HL-60/S4 treated with phorbol 12-myristate 13-acetate at 8.2 ng/mL for 4 days and 3 days (cell line): ENCODE measurements around the gene TNFRSF8.

ENCODE experiments used
- in situ Hi-C: fragments of 300-500 bp; cut with MboI; formaldehyde crosslinking; loops from 2 replicates; pipeline ENCODE4 v1.15.0; 2022; ENCODE audit warnings: low sequenced_read_pairs

TNFRSF8 gene

DNA sequence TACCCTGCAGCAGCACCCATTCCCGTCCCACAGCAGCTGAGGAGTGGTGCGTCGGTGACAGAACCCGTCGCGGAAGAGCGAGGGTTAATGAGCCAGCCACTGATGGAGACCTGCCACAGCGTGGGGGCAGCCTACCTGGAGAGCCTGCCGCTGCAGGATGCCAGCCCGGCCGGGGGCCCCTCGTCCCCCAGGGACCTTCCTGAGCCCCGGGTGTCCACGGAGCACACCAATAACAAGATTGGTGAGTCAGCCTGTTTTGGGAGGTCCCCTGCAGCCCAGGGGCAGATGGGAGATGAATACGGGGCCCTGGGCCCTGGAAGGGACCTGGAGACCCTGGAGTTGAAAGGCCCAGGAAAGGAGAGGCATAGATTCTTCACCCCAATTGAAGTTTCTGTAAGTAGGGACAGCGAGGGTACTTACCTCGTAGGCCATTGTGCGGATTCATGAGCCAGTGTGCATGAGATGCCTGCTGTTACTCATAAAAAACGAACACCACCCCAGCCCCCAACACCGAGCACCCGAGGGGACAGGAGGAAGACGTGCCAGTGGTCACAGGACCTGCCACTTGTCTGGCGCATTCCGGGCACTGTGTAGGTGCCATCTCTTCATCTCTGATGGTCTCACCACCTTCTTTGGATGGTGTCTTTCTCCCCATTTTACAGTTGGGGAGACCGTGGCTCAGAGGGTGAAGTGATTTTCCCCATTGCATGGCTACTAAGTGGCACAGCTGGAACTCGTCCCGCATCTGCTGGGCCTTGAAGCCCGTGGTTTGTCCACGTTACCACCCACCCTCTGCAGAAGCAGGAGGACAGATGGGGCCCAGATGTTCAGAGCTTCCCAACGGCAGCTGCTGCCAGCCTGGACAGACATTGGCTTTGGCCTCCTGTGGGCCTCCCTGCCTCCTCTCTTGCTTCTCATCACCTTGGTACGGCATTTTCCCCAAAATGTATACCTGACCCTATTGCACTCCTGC lies 75.4 kb downstream of the TNFRSF8 start:
- in situ Hi-C loops, result no loop called here

DNA sequence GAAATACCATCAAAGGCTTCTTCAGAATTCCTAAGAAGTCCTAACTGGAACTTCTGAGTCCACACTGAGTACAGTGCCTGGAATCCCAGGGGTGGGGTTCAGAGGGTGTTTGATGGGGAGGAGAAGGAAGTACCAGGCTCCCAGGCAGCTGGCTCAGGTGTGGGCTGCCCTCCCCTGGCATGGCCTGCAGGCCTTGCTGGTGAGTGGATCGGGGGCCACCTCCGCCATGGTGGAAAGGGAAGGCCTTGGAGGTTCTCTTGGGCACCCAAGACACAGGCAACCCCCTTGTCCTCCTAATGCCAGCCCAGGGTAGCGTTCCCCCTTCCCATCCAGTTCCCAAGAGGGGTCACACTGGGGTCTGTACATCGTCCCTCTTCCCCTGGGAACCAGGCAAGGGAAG lies 76.9 kb downstream of the TNFRSF8 start:
- in situ Hi-C loops, result no loop called here

DNA sequence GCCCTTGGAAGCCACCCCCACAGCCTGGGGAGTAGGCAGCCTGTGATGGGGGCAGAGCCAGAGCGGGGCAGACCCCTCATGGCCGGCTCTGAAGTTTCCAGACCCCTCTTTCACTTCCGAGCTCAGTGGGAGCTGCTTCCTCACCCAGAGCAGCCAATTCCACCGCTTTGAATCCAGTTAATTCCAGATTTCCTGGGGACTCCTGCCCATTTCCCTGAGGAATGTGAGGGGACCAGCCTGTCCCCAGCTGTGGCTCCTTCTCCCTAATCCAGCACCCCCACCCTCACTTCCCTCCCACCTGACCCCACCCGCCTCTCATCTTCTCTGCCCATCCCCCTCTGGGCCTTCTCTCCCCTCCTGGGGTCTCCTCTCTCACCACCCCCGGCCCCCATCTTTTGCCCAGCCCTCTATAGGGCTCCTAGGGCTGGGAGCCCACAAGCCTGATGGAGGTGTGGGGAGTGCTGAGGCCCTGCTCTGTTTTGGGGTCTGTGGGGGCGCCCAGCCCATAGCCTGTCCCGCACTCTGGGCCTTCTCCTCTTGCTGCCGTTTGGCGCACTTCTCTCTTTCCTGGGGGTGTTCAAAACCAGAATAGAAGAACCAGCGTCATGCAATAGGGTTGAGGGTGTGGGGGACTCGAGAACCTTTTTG lies 77.5 kb downstream of the TNFRSF8 start:
- in situ Hi-C loops, result no loop called here

DNA sequence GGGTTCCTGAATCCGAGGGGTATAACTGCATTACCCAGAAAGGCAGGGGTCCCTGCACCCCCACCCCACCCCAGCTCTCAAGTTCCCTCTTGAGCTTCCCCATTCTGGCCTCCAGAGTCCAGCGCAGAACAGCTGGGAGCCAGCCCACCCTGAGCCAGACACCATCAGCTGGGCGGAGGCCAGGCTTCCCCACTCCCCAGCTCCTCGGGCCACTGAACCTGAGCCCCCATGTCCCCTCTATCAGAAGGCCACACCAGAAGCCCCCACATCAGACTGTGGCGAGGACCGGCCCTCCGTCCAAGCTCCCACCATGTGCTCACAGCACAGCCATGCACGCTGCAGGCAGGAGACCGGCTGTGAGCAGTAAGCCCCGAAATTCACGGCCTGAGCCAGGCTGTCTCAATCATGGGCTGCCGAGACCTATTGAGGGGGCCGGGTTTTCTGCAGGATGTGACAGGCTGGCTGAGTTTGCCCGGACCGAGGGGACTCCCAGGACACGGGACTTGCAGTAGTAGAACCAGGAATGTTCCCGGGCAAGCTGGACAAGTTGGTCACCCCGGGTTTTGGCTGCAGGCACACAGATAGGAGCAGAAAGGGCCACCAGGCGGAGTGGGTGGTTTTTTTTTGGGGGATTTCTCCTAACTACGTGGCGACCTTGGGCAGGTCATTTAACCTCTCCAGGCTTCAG lies 78.2 kb downstream of the TNFRSF8 start:
- in situ Hi-C loops, result no loop called here

DNA sequence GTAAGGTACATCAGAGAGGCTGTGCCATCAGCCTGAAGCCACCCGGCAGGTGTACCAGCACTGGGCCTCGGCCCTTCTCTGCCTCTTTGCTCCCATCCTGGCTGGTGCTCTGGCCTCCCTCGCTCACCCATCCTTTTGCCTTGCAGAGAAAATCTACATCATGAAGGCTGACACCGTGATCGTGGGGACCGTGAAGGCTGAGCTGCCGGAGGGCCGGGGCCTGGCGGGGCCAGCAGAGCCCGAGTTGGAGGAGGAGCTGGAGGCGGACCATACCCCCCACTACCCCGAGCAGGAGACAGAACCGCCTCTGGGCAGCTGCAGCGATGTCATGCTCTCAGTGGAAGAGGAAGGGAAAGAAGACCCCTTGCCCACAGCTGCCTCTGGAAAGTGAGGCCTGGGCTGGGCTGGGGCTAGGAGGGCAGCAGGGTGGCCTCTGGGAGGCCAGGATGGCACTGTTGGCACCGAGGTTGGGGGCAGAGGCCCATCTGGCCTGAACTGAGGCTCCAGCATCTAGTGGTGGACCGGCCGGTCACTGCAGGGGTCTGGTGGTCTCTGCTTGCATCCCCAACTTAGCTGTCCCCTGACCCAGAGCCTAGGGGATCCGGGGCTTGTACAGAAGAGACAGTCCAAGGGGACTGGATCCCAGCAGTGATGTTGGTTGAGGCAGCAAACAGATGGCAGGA lies 79.2 kb downstream of the TNFRSF8 start:
- in situ Hi-C loops, result no loop called here

DNA sequence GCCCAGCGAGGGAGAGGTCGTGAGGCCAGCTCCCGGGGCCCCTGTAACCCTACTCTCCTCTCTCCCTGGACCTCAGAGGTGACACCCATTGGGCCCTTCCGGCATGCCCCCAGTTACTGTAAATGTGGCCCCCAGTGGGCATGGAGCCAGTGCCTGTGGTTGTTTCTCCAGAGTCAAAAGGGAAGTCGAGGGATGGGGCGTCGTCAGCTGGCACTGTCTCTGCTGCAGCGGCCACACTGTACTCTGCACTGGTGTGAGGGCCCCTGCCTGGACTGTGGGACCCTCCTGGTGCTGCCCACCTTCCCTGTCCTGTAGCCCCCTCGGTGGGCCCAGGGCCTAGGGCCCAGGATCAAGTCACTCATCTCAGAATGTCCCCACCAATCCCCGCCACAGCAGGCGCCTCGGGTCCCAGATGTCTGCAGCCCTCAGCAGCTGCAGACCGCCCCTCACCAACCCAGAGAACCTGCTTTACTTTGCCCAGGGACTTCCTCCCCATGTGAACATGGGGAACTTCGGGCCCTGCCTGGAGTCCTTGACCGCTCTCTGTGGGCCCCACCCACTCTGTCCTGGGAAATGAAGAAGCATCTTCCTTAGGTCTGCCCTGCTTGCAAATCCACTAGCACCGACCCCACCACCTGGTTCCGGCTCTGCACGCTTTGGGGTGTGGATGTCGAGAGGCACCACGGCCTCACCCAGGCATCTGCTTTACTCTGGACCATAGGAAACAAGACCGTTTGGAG lies 80.0 kb downstream of the TNFRSF8 start:
- in situ Hi-C loops, result no loop called here

DNA sequence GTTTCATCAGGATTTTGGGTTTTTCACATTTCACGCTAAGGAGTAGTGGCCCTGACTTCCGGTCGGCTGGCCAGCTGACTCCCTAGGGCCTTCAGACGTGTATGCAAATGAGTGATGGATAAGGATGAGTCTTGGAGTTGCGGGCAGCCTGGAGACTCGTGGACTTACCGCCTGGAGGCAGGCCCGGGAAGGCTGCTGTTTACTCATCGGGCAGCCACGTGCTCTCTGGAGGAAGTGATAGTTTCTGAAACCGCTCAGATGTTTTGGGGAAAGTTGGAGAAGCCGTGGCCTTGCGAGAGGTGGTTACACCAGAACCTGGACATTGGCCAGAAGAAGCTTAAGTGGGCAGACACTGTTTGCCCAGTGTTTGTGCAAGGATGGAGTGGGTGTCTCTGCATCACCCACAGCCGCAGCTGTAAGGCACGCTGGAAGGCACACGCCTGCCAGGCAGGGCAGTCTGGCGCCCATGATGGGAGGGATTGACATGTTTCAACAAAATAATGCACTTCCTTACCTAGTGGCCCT lies 80.6 kb downstream of the TNFRSF8 start:
- in situ Hi-C loops, result no loop called here

DNA sequence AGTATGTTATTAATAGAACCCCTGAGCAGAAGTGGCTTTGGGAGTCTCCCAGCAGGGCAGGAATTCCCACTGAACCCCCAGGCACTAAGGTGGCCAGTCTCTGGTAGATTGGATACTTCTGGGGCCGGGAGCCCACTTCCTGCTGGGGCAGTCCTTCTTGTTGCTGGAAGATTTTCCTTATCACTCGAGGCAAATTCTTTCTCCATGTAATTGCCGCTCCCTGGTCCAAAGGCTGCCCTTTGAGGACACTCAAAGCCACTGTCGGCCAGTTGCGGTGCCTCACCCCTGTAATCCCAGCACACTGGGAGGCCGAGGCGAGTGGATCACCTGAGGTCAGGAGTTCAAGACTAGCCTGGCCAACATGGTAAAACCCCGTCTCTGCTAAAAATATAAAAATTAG lies 81.1 kb downstream of the TNFRSF8 start:
- in situ Hi-C loops, result no loop called here

DNA sequence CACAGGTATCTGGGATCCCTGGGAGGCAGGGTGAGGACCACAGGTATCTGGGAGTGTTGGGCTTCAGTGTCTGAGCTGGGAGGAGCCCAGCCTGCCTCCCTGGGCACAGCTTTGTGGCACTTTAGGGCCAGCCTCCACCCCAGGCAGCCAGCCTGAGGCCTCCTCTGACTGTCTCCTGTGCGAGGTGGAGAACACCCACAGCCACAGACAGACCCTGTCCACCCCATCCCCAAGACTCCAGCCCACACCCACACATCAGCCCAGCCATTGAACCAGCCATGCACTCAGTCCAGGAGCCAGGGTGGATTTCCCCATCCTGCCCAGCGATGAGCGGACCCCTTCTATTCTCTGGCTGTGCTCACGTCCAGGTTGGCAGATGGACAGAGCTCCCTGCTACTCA lies 81.9 kb downstream of the TNFRSF8 start:
- in situ Hi-C loops, result no loop called here

DNA sequence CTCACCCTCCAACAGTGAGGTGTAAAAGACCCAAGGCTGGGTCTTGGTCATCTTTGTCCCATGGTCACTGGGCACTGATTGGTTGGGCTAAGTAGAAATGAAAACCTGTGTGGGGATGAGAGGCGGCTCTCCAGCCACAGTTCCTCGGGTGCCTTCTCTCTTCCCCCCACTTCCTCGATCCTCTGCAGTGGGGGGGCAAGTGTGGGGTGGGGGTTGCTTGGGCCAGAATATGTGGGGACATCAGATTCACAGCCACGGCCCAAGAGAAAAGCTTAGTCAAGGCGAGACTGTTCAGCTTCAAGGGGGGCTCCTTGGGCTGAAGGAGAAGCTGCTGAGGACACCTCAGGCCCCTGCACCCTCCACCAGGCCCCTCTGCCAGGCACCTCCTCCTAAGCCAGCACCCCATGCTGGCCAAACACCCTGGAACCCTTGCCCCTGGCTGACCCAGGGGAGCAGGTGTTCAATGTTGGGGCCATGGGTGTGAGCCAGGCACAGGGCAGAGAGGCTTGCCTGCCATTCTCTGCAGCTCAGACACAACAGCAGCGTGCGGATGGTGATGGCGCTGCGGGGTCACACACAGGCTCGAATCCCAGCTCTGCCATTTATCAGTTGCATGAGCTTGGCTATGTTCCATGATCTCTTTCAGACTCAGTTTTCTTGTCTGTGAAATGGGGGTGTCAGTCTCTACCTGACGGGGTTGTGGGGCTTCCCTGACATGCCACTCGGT lies 82.7 kb downstream of the TNFRSF8 start:
- in situ Hi-C loops, result no loop called here

DNA sequence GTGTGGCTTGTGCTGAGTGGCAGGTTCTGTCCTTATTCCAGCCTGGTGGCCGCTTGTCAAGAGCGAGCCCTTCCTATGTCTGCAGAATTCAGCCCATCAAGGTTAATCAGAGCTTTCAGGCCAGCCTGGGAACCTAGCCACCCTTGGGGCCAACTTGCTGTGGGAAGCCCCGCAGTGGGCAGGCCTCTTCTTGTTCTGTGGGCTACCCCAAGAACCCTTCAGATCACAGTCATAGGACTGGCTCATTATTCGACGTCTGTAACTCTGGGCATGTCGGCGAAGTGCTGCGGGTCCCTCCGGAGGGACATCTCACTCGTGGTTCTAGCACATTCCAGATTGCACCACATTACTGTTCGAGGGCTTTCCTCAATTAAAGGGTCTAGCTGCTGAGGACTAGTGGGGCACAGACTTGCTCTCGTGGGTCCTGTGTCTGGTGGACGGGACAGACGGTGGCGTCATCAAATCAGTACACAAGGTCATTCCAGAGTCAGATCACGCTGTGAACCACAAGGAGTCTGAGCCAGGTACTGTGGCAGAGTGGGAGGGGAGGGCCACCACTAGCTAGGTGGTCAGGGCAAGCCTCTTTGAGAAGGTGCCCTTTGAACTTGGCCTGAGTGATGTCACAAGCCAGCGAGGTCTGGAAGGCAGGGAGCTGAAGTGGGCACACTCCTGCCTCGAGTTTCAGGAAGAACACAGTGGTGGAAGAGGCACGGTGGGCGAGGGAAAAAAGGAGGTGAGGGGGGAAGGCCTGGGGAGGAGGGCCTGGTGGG lies 83.4 kb downstream of the TNFRSF8 start:
- in situ Hi-C loops, result no loop called here

DNA sequence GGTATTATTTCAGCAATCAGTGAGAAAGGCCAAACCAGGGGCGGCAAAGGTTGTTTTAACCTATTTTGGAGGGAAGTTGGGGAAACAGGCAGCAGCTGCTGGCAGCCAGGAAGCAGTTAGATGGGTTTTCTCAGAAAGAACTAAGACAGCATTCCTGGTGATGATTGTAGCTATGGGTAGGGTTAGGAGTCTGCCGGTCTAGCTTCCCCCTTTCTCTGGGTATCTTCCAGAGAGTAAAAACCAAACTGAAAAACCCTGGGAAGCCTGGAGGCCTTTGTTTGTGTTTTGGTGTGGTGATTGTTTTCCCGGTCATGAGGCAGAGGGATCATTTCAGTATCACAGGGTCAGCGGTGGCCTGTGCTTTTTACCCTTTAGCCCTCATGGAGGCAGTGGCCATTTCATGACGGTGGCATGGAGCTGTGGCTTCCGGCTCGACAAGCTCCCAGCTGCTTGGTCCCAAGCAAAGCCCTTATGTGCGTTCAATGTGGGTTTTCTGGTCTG lies 84.1 kb downstream of the TNFRSF8 start:
- in situ Hi-C loops, result no loop called here

DNA sequence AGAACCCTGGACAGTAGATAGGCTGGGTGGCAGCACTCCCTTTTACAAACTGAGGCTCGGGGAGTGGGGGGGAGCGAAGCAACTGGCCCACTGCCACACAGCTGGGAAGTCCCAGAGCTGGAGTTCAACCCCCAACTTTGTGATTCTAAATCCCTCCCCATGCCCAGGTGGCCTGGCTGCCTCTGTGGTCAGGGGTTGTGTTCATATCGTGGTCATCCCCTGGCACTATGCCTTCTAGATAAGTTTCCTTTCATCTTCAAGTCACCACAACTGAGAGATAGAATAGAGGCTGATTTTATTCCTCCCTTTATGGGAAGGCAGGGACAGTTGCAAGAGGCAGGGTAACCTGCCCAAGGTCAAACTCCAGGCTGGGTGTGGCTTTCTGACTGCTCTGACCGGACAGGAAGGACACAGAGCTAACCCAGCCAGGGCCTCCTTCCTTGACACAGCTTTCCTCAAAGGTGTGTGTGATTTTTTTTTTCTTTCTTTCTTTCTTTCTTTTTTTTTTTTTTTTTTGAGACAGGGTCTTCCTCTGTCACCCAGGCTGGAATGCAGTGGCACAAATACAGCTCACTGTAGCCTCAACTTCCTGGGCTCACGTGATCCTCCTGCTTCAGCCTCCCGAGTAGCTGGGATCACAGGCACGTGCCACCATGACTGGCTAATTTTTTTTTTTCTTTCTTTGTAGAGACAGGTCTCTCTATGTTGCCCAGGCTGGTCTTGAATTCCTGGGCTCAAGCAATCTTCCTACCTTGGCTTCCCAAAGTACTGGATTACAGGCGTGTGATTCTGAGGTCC lies 85.3 kb downstream of the TNFRSF8 start:
- in situ Hi-C loops, result no loop called here

DNA sequence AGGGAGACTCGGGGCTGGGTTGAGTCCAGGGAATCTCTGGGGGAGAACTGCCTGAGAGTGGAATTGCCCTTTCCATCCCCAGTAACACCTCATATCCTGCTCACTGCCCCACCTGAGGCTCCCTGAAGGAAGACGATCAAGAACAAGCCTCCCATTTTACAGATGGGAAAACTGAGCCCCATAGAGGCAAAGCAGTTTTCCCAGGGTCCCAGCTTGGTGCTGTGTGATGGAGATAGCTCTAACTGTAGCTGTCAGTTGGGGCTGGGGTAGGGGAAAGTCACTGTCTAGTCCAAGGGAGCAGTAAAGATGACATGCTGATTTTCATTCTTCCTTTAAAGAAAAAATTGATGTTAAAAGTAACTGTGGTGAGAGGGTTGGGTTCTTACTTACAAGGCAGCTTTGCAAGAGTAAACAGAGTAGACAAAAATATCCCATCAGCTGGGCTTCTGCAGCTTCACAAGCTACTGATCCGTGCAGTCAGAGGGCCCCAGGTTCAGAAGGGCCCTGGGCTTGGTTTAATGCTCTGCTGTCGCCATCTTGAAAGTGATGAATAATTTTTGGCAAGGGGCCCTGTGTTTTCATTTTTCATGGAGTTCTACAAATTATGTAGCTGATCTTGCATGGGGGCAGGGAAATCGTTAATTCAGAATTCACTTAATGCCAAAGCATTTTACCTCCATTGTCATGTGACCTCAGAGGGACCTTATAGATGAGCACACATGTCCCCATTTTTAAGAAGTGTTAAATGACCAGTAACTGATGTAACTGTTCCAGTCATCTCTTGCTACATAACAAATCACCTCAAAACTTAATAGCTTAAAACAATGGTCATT lies 86.1 kb downstream of the TNFRSF8 start:
- in situ Hi-C loops, result no loop called here

DNA sequence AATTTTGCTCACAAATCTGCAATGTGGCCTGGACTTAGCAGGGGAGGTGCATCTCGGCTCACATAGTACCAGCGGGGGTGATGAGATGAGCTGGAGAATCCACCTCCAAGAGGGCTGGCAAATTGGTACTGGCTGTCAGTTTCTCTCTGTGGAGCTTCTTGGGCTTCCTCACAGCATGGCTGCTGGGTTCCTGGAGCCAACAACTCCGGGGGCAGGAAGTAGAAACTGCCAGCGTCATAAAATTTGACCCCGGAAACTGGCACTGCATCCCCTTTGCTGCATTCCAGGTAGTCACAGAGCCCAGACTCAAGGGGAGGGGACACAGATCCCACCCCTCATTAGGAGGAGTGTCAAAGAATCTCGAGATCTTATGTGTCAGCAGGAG lies 86.7 kb downstream of the TNFRSF8 start:
- in situ Hi-C loops, result no loop called here

DNA sequence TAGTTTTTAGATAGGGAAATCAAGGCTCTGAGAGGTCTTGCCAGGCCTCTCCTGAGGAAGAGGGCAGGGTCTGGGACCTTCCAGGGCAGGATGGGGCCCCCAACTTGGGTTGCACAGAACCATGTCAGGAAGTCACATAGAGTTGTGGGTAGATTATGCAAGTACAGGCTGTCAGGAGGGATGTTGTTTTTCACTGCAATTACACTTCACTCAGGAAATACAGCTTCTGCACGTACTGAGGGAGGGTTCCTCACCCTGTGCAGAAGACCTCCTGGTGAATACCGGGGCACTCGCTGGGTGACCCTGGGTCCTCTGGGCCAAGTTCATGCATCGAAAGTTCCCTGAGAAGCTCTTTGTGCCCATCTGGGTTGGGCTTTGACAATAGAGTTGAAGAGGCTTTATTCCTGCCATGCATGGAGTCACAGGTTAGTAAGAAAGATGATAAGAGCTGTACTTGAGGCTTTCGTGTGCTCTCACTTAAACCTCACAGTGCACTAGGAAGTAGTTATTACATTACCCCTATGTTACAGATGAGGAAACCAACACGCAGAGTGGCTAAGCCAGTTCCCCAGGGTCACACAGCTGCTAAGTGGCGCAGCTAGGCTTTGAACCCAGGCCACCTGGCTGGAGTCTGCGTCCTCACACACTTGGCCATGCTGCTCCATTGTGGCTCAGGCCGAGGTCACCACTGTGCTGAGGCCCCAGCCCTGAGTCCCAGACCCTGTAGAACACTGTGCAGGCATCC lies 87.5 kb downstream of the TNFRSF8 start:
- in situ Hi-C loops, result no loop called here
